ENCODE measurements around the gene ARMC9.

Gene ARMC9

DNA sequence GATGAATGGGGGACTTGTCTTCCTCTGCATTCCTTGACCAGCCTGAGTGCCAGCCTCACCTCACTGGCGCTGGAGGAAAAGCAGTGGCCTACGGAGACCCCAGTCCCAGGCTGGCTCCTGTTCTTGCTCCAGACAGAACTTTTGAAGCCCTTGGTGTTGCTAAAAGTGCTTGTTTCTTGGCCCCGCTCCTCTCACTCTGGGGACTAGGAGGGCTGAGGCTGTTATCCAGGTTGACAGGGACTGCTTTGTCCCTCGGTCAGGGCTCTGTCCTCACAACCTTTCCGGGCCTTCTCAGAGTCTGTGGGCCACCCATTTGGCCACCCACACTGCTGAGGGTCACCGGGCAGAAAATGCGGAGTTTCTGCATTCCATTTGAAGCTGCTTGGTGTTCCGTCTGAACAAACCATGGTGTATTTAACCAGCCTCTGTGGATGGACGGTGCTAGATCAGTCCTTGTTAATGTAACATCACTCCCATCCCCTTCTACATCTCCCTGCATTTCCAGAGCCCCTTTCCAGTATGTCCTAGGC, 222.7 kb downstream of the ARMC9 start:
- ATAC-seq (no peak), DNase-seq (no peak)

DNA sequence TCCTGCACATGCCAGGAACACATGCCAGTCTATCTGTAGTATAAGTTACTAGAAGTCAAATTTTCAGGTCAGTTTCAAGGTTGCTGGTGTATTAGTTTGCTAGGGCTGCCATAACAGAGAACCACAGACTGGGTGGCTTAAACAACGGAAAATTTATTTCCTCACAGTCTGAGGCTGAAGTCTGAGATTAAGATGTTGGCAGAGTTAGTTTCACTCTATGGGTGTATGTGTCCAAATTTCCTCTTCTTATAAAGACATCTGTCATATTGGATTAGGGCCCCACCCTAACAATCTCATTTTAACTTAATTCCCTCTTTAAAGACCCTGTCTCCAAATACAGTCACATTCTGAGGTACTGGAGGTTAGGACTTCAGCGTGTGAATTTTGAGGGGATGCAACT, 223.6 kb downstream of the ARMC9 start:
- ATAC-seq, result no peak

DNA sequence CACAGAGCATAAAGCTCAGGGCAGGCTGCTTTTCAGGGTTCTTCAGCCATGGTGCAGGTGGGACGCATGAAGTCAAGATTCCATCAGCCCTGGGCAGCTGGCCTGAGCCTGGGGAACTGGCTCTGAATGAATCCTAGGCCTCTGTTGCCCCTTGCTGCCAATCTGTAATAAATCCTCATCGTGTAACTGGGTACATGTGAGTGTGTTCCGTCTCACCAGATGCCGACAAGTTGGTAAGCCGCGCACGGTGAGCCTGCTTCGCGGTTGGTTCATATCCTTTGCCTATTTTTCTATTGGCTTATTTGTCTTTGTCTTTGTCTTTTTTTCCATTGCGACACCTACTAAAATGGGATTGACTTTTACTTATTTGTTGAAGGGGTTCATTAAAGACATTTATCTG, 224.7 kb downstream of the ARMC9 start:
- ATAC-seq (no peak), DNase-seq (no peak)

More for the DNA sequence above, 223.6 kb downstream of the ARMC9 start:
- DNase-seq, result no peak
